Fibroblast of gingiva (primary cell): ENCODE data around the gene GPR160.
"Not testable (repeated sequence)": the region's sequence is repeated elsewhere in the genome, so short reads cannot be mapped to it uniquely, and the experiment has no call there.

Experiments used
- DNase-seq: peaks from one replicate; pipeline ENCODE4 v3.0.0-alpha.2; 2011; ENCODE audit warnings: low read depth

Gene GPR160

DNA sequence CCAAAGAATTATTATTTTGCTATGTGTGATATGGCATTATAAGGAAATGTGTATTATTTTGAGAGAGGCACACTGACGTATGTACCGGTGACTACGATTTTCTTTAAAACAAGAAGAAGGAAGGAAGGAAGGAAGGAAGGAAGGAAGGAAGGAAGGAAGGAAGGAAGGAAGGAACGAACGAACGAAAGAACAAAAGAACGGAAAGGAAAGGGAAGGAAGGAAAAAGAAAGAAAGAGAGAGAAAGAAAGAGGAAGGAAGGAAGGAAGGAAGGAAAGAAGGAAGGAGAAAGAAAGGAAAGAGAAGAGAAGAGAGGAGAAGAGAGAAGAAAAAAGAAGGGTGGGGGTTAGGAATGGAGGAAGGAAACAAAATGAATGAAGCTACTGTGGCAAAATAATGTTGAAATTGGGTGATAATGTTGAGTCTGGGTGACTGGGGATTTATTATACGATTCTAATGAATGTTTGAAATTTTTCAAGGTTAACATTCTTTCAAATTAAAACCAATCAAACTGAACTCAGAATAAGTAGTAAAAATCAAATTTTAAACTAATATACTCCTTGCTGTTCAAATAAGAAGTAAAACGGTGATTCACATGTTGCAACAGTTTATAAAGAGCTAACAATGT, 73.5 kb downstream of the GPR160 start:
- no peak for DNase-seq

DNA sequence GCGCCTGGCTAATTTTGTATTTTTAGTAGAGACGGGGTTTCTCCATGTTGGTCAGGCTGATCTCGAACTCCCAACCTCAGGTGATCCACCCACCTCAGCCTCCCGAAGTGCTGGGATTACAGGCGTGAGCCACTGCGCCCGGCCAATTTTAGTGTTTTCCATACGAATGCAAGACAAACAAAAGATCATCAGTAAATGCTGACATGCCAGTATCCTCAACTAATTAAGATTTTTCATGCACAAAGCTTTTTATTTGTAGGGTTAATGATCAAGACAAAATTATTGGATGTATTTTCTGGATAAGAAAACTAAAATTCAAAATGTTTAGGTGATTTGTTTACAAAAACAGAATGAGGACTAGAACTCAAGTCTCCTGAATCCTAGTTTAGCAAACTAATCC, 76.4 kb downstream of the GPR160 start:
- not testable (repeated sequence) for DNase-seq

DNA sequence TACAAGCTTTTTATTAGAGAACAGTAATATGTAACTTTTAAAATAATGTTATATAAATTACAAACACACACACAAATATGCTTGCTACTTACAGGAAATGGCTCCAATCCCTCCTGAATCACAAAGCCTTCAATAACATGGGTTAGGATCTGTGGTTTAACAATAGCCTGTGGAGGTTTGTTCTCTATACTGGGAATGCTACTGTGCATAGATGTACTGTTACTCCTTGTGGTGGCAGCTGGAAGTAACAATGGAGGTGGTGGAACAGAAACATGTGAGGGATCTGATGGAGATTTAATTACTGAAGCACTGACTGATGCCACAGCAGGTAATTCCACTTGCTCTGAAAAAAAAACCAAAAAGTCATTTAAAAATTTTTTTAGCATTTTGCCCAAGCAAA, 79.3 kb downstream of the GPR160 start:
- no peak for DNase-seq

DNA sequence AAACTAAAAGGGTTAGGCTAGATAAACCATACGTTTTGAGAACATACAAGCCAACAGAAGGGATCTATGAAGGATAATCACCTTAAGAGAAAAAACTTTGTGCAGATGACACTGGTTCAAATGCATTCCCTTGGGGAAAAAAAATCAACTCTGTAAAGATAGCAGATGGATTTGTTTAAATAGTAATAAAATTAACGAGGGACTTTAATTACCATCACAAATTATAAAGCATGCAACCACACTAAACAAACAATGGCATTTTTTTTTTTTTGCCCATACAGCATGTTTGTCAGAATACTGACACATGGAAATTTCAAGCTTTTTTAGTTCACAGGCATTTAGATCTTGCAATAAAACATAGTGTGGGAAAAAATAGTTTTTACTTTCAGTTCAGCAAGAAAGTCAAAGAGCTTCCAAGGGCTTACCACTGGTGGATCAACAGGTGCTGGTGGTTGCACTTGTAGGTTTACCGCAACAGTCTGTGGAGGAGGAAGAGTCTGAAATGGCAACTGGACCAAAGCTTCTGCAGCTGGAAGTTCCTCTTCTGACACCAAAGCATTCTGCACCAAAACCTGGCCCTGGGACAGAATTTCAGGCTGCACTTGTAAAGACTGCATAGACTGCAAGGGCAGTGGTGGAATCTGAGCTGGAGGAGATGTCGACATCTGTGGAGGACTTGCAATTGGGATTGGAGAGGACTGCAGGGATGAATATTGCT, 90.6 kb downstream of the GPR160 start:
- peak; percentile 17 for DNase-seq

DNA sequence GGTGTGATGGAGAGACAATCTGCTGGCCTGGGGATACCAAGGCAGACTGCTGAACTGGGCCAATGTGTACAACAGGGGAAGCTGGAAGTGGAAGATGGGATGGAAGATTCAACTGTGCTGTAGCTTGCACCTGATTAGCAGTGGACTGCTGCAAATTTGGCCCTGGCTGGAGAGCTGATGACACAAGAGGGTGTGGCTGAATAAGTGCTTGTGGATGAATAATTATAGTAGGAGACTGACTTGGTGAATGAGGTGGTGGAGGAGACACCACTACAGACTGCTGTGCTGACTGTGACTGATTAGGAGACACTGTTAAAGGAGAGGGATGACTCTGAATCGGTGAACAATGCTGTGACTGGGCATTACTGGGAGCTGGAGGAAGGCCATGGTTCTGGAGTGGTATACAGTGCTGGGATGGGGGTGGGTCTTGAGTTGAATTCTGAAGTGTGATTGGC, 91.2 kb downstream of the GPR160 start:
- peak; percentile 4 for DNase-seq

DNA sequence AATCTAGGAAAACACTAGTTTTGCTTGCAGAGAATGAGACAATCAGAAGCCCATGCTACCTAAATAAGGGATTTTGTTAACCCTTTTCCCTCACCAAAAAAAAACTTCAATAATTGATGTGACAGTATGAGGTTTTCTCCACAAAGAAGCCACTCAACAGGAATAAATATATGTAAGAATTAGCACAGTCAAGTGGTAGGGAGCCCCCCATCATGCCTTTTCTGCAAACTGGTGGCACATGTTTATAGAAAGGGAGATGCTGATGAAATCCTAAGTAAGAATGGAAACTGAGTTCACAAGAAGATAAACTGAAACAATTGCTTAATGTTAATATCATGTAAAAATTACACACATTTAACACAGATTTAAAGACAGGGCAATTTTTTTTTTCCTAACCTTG, 92.7 kb downstream of the GPR160 start:
- no peak for DNase-seq

DNA sequence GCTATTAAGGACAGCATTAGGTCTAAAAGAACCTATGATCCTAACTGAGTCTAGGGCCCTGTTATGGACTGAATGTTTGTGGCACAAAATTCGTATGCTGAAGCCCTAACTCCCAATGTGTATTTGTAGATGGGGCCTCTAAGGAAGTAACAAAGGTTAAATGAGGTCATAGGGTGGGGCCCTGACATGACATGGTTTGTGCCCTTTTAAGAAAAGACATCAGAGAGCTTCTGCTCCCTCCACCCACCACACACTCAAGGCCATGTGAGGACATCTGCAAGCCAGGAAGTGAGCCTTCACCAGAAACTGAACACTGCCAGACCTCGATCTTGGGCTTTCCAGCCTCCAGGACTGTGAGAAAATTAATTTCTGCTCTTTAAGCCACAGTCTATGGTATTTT, 94.5 kb downstream of the GPR160 start:
- no peak for DNase-seq
